ENCODE results near the gene PROB1. TPM values are rescaled to one million over a fixed set of nuclear protein-coding genes. Genes with fewer than 3 reads are reported as not detected.
"Not testable (repeated sequence)": the region's sequence is repeated elsewhere in the genome, so short reads cannot be mapped to it uniquely, and the experiment has no call there.

Gene PROB1, protein sequence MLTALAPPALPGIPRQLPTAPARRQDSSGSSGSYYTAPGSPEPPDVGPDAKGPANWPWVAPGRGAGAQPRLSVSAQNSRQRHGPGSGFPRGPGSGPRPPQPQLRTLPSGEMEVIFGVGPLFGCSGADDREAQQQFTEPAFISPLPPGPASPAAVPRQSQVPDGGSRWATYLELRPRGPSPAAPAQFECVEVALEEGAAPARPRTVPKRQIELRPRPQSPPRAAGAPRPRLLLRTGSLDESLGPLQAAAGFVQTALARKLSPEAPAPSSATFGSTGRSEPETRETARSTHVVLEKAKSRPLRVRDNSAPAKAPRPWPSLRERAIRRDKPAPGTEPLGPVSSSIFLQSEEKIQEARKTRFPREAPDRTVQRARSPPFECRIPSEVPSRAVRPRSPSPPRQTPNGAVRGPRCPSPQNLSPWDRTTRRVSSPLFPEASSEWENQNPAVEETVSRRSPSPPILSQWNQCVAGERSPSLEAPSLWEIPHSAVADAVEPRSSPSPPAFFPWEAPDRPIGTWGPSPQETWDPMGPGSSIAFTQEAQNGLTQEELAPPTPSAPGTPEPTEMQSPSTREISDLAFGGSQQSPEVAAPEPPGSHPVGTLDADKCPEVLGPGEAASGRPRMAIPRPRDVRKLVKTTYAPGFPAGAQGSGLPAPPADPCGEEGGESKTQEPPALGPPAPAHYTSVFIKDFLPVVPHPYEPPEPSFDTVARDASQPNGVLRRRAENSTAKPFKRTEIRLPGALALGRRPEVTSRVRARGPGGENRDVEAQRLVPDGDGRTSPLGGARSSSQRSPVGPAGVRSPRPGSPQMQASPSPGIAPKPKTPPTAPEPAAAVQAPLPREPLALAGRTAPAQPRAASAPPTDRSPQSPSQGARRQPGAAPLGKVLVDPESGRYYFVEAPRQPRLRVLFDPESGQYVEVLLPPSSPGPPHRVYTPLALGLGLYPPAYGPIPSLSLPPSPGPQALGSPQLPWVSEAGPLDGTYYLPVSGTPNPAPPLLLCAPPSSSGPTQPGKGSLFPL
- 1 to 10 TPM; 5.2 to 6.2 TPM for total RNA-seq

DNA sequence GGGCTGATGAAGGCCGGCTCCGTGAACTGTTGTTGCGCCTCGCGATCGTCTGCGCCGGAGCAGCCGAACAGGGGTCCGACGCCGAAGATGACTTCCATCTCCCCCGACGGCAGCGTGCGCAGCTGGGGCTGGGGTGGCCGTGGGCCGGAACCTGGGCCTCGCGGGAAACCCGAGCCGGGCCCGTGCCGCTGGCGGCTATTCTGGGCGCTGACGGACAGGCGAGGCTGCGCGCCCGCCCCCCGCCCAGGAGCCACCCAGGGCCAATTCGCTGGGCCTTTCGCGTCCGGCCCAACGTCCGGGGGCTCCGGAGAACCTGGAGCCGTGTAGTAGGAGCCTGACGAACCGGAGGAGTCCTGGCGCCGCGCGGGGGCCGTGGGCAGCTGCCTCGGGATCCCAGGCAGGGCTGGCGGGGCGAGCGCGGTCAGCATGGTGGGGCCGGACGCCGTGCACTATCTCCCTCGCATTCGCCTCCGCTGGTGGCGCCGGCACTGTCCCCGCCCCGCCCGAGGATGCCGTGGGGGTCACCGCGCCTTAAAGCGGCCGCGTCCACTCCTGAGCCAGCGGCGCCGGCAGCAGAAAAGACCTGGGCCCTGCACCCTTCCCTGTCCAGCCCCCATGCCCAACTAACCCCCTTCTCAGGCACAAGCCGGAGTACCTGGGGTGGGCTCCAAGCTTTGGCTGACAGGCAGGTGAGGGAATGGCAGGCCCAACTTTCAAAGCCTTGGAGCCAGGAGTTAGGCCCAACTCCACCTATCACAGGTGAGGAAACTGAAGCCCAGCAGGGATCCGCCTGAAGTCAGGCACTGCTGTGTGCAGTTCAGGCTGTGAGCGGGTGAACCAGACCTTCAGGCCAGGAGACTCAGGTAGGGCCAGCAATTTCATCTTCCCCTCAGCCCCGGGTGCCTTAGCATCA, at the start of gene PROB1:
Gene PROB1, minus strand, starts transcription at position 451 of the 913 bp plus-strand sequence. Its CDS starts 23 bp downstream, at position 428.
- H3K27ac Mint-ChIP-seq = peak within 1 kb of the TSS; percentile 97
- CTCF ChIA-PET = interaction anchor here (0.8 to 1.6 kb wide), 7 partner anchors 8 to 117 kb away, joined by 3 to 5 read pairs (median 4); partner anchors contain the start of genes PAIP2 and SPATA24

DNA sequence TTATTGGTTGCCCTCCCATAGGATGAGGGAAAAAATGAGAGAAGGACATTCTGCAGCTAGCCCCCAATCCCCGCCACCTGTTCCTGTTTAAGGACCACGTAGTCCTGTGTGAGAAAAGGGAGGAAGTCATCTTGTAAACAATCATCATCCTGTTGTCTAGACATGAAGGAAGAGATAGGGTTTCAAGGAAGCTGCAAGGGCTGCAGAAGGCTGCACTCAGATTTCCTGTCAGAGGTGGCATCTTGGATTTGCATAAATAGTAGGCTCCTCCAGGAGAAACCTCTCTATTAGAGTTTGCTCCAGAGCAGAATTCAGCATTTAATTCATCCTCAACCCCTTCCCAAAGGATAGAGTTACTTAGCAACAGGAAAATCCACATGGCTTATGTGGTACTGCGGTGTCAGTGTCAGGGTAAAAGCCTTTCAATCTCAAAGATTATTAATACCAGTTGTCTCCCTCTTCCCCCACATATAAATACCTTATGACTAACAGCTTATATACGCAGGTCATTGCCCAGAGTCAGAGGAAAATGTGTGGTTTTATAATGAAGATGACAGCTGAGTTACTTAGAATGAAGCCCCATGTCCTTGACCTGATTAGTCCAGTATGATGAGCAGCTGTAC, 49.0 kb upstream of the PROB1 start:
- DNase-seq (no peak), ATAC-seq (no peak)
- Mint-ChIP-seq H3K27ac (peak overlapping the region; percentile 44), H3K4me1 (ENCODE audit: low read depth) (peaks cover 66% of the 10 kb centered on the region), H3K36me3 (ENCODE audit: low read depth) (no peaks in the 10 kb centered on the region), H3K27me3 (ENCODE audit: low read depth) (peaks cover 21% of the 10 kb centered on the region), H3K4me3 (no peak overlapping the region), H3K9me3 (ENCODE audit: insufficient read depth) (no peaks in the 10 kb centered on the region)
- ChIA-PET POLR2A (interaction anchor here (1.0 kb wide), 1 partner anchor 12 kb away, joined by 4 read pairs; no protein-coding TSS in a partner anchor), CTCF (interaction anchor here (0.9 to 2.2 kb wide), 3 partner anchors 12 to 70 kb away, joined by 3 to 8 read pairs (median 7); no protein-coding TSS in a partner anchor)

More for the DNA sequence above, at the start of gene PROB1:
- peaks cover 62% of the 10 kb centered on the region for H3K4me1 Mint-ChIP-seq (ENCODE audit: low read depth)
- DNase-seq (no peak), ATAC-seq (no peak)
- H3K4me3 Mint-ChIP-seq = peak within 1 kb of the TSS; percentile 98
- no peaks in the 10 kb centered on the region for H3K9me3 Mint-ChIP-seq (ENCODE audit: insufficient read depth)
- POLR2A ChIA-PET = interaction anchor here (1.2 to 11.6 kb wide), 3 partner anchors 9 to 101 kb away, joined by 4 to 139 read pairs (median 5); partner anchors contain the start of genes PAIP2 and SPATA24
- H3K27me3 Mint-ChIP-seq (ENCODE audit: low read depth) = no peaks in the 10 kb centered on the region
- H3K36me3 Mint-ChIP-seq (ENCODE audit: low read depth) = peaks cover 25% of the 10 kb centered on the region

DNA sequence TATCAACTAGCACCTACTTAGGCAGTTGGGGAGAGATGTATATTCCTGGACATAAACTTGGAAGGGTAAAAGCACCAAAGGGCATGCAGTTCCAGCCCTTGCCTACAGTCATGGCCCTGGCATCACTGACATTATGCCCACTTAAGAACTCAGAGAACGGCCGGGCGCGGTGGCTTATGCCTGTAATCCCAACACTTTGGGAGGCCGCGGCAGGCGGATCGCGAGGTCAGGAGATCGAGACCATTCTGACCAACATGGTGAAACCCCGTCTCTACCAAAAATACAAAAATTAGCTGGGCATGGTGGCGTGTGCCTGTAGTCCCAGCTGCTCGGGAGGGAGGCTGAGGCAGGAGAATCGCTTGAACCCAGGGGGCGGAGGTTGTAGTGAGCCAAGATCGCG, 45.5 kb upstream of the PROB1 start:
- ATAC-seq; H3K27ac Mint-ChIP-seq; H3K4me3 Mint-ChIP-seq; H3K9me3 Mint-ChIP-seq (ENCODE audit: insufficient read depth); DNase-seq; H3K36me3 Mint-ChIP-seq (ENCODE audit: low read depth): not testable (repeated sequence)
- ChIA-PET CTCF (interaction anchor here (1.4 to 1.7 kb wide), 2 partner anchors 73 to 335 kb away, joined by 3 to 6 read pairs; no protein-coding TSS in a partner anchor), POLR2A (interaction anchor here (1.0 to 1.4 kb wide), 3 partner anchors 7 to 43 kb away, joined by 3 to 4 read pairs (median 3); partner anchors contain the start of gene STING1)
- Mint-ChIP-seq H3K4me1 (ENCODE audit: low read depth) (peaks cover 51% of the 10 kb centered on the region), H3K27me3 (ENCODE audit: low read depth) (peaks cover 15% of the 10 kb centered on the region)

DNA sequence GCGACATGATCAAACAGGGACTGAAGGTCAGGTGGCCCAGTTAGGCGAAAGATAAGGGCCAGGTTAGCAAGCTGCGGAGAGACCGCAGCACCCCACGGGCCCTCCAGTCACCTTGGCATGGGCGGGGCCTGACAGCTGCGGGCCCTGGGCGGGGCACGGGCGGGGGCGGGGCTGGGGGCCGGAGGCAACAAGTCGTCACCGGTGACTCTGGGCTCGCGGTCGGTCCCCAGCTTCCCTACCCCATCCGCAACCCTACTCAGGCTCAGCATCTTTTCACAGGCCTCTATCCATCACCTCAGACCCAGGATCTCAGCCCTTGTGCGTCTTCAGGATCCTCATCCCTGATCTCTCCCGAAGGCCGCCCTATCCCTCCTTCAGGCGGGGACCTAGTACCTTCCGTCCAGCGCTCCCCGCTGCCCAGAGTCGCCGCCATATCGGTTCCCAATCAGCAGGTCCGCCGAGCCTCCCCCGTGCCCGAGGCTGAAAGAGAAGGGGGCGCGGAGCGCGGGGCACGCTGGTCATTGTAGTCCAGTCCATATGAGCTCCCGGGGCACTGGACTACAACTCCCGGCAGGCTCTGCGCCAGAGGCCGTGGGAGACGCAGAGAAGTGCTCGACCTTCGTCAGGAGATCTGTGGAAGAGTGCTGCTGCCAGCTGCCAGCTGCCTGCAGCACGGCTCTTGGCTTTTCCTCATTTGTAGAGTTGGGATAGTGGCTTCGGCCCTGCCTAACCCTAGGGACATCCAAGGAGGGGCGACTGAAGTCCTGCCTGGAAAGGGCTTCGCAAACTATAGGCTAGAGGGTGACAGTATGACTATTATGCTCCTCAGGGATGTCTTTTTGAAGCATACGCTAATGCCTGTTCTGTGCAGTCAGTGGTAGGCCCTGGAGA, 44.4 kb upstream of the PROB1 start, which contains the start of gene DNAJC18:
Gene DNAJC18, minus strand, starts transcription at position 513 of the 891 bp plus-strand sequence. Its CDS starts 80 bp downstream, at position 433.
- CTCF ChIA-PET = interaction anchor here (0.8 to 2.6 kb wide), 5 partner anchors 15 to 336 kb away, joined by 3 to 18 read pairs (median 3); no protein-coding TSS in a partner anchor
- ATAC-seq (peak; percentile 93), DNase-seq (peak; percentile 91)
- Mint-ChIP-seq H3K4me1 (ENCODE audit: low read depth) (peaks cover 50% of the 10 kb centered on the region), H3K27ac (peak within 1 kb of the TSS; percentile 98), H3K27me3 (ENCODE audit: low read depth) (peaks cover 14% of the 10 kb centered on the region), H3K4me3 (peak within 1 kb of the TSS; percentile 97), H3K36me3 (ENCODE audit: low read depth) (no peaks in the 10 kb centered on the region), H3K9me3 (ENCODE audit: insufficient read depth) (no peaks in the 10 kb centered on the region)
- POLR2A ChIA-PET = interaction anchor here (0.6 to 1.4 kb wide), 8 partner anchors 8 to 188 kb away, joined by 3 to 5 read pairs (median 3); partner anchors contain the start of genes STING1 and UBE2D2

DNA sequence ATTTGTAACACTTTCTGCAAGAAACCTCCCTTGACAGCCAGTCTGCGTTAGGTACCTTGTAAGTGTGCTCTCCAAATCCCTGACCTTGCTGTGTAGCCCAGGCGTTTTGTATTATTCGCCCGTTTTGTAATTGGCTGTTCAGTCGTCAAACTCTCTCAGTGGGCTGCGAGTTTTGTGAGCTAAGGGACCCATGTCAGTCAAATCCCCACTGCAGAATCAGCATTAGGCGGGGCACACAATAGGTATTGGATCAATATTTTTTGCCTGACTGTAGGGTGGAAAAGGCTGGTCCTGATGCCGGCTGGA, 43.8 kb upstream of the PROB1 start:
- ATAC-seq (no peak), DNase-seq (no peak)
- Mint-ChIP-seq H3K4me1 (ENCODE audit: low read depth) (peaks cover 44% of the 10 kb centered on the region), H3K9me3 (ENCODE audit: insufficient read depth) (no peaks in the 10 kb centered on the region), H3K27ac (peak overlapping the region; percentile 98), H3K4me3 (peak overlapping the region; percentile 97), H3K36me3 (ENCODE audit: low read depth) (peaks cover 2% of the 10 kb centered on the region), H3K27me3 (ENCODE audit: low read depth) (peaks cover 14% of the 10 kb centered on the region)
- POLR2A ChIA-PET = interaction anchor here (0.6 to 1.3 kb wide), 5 partner anchors 19 to 188 kb away, joined by 3 to 5 read pairs (median 3); partner anchors contain the start of genes STING1 and UBE2D2
- CTCF ChIA-PET = interaction anchor here (0.8 to 2.6 kb wide), 4 partner anchors 14 to 29 kb away, joined by 3 to 18 read pairs (median 3); no protein-coding TSS in a partner anchor

DNA sequence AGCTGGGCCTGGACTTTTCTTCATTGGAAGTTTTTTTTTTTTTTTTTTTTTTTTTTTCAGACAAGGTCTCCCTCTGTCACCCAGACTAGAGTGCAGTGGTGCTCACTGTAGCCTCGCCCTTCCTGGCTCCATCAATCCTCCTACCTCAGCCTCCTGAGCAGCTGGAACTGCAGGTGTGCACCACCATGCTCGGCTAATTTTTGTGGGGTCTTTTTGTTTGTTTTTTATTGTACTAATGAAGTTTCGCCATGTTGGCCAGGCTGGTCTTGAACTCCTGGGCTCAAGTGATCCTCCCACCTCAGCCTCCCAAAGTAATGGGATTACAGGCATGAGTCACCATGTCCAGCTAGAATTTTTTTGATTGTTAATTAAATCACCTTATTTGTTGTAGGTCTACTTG, 40.8 kb upstream of the PROB1 start:
- POLR2A ChIA-PET = interaction anchor here (1.0 kb wide), 1 partner anchor 24 kb away, joined by 4 read pairs; no protein-coding TSS in a partner anchor
- H3K4me3 Mint-ChIP-seq = no peak overlapping the region
- no peak overlapping the region for H3K27ac Mint-ChIP-seq
- peaks cover 2% of the 10 kb centered on the region for H3K36me3 Mint-ChIP-seq (ENCODE audit: low read depth)
- H3K9me3 Mint-ChIP-seq (ENCODE audit: insufficient read depth) = no peaks in the 10 kb centered on the region
- H3K27me3 Mint-ChIP-seq (ENCODE audit: low read depth) = no peaks in the 10 kb centered on the region
- peaks cover 21% of the 10 kb centered on the region for H3K4me1 Mint-ChIP-seq (ENCODE audit: low read depth)
- DNase-seq = no peak
- no peak for ATAC-seq
- CTCF ChIA-PET = interaction anchor here (0.6 to 2.3 kb wide), 3 partner anchors 14 to 410 kb away, joined by 3 to 28 read pairs (median 3); no protein-coding TSS in a partner anchor

DNA sequence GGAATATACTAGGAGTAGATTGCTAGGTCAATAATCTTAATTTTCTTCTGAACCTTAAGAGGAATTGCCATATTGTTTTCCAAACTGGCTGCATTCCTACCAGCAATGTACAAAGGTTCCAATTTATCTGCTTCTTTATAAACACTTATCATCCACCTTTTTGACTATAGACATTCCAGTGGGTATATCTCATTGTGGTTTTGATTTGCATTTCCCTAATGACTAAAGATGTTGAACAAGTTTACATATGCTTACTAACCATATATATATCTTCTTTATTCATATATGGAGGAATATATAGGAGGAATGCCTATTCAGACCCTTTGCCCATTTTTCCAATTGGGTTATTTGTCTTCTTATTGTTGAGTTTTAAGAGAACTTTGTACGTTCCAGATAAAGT, 36.8 kb upstream of the PROB1 start:
- CTCF ChIA-PET = interaction anchor here (1.0 to 4.9 kb wide), 2 partner anchors 10 to 81 kb away, joined by 4 to 29 read pairs; no protein-coding TSS in a partner anchor
- Mint-ChIP-seq H3K4me1 (ENCODE audit: low read depth) (peaks cover 8% of the 10 kb centered on the region), H3K36me3 (ENCODE audit: low read depth) (peaks cover 2% of the 10 kb centered on the region), H3K4me3 (no peak overlapping the region), H3K27me3 (ENCODE audit: low read depth) (no peaks in the 10 kb centered on the region), H3K9me3 (ENCODE audit: insufficient read depth) (no peaks in the 10 kb centered on the region), H3K27ac (no peak overlapping the region)
- ATAC-seq = no peak
- DNase-seq = no peak
- POLR2A ChIA-PET = no interaction called here

DNA sequence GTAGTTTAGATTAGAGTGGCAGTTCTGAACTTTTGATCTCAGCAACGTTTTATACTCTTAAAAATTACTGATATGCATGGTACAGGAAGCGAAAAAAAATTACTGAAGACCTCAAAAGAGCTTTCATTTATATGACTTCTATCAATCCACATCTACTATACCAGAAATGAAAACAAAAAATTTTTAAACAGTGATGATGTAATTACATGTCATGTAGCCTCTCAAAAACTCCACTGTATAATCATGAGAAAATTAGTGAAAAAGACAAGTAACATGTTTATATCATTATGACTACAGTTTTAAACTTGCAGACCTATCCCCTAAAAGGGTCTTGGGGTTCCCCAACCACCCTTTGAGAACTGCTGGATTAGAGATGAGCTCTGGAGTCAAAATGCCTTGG, 35.1 kb upstream of the PROB1 start:
- DNase-seq (no peak), ATAC-seq (no peak)
- Mint-ChIP-seq H3K4me1 (ENCODE audit: low read depth) (peaks cover 8% of the 10 kb centered on the region), H3K27me3 (ENCODE audit: low read depth) (no peaks in the 10 kb centered on the region), H3K36me3 (ENCODE audit: low read depth) (peaks cover 2% of the 10 kb centered on the region), H3K27ac (no peak overlapping the region), H3K4me3 (no peak overlapping the region), H3K9me3 (ENCODE audit: insufficient read depth) (no peaks in the 10 kb centered on the region)
- POLR2A ChIA-PET = interaction anchor here (0.6 to 1.4 kb wide), 2 partner anchors 52 to 136 kb away, joined by 3 to 6 read pairs; partner anchors contain the start of gene STING1
- CTCF ChIA-PET = interaction anchor here (0.9 to 4.9 kb wide), 3 partner anchors 8 to 87 kb away, joined by 5 to 29 read pairs (median 7); no protein-coding TSS in a partner anchor

DNA sequence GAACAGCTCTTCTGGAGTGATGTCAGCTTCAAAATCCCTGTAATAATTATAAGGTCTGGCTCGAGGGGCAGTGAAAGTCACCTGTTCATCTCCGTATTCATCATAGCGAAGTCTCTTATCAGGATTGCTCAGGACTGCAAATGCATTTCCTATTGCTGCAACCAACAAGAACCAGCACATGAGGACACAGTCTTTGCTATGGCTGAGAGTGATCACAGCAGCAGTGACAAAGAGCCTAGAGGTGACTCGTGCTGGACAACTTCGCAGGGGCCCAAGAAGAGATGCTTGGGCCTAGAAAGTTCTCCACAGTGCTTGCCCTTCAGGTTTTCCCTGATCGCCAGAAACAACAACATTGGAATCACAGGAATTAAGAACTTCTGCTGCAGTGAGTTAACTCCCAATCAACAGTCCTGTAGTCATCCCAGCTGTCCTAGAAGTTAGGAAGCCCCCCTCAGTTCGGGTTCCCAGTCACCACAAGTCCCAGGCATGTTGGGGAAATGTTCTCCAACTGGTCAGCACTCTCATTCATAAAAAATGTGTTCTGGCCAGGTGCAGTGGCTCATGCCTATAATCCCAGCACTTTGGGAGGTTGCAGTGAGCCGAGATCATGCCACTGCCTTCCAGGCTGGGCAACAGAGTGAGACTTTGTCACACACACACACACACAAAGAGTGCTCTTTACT, 31.4 kb upstream of the PROB1 start:
- no peaks in the 10 kb centered on the region for H3K27me3 Mint-ChIP-seq (ENCODE audit: low read depth)
- ChIA-PET POLR2A (interaction anchor here (1.0 to 1.2 kb wide), 2 partner anchors 10 to 89 kb away, joined by 3 to 4 read pairs; no protein-coding TSS in a partner anchor), CTCF (interaction anchor here (1.1 to 18.4 kb wide), 2 partner anchors 10 to 90 kb away, joined by 5 to 538 read pairs; no protein-coding TSS in a partner anchor)
- no peak overlapping the region for H3K27ac Mint-ChIP-seq
- H3K36me3 Mint-ChIP-seq (ENCODE audit: low read depth) = peaks cover 11% of the 10 kb centered on the region
- ATAC-seq (no peak), DNase-seq (no peak)
- H3K4me1 Mint-ChIP-seq (ENCODE audit: low read depth) = peaks cover 15% of the 10 kb centered on the region
- no peaks in the 10 kb centered on the region for H3K9me3 Mint-ChIP-seq (ENCODE audit: insufficient read depth)
- H3K4me3 Mint-ChIP-seq = no peak overlapping the region

All from activated CD8-positive, alpha-beta T cell treated with anti-CD3 and anti-CD28 coated beads, Interleukin-2, amount 10 ng/mL, durations not matched to agents 7 days and 5 days (primary cell).